Hematopoietic multipotent progenitor cell treated with erythropoietin and hydrocortisone succinate and interleukin-3 and kit ligand, for 4 days (in vitro differentiated cells): Measurements from ENCODE around the gene PARP14.

ENCODE experiments used
- DNase-seq: peaks from one replicate; pipeline ENCODE4 v3.0.0-alpha.2; 2015

Gene PARP14

GRCh38 chr3:122773944-122774509, 93.4 kb downstream of the PARP14 start:
- no peak for DNase-seq

DNA sequence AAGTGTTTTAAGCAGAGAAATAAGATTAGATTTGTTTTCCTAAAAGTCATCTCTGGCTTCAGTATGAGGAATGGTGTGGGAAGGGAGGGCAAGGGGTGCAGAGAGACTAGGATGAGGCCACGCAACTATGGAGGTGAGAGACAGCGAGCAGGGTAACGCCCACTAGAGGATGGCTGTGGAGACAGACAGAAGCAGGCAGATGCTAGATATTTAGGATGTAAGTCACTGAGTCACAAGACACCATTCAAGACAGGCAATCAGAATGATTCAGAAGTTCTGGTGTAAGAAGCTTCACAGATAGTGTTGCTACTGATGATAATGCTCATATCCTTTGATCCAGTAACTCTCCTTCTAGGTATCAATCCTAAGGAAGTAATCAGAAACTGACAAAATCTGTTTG, 93.9 kb downstream of the PARP14 start:
- peak; percentile 38 for DNase-seq

GRCh38 chr3:122776675-122777468, 96.2 kb downstream of the PARP14 start:
- no peak for DNase-seq

DNA sequence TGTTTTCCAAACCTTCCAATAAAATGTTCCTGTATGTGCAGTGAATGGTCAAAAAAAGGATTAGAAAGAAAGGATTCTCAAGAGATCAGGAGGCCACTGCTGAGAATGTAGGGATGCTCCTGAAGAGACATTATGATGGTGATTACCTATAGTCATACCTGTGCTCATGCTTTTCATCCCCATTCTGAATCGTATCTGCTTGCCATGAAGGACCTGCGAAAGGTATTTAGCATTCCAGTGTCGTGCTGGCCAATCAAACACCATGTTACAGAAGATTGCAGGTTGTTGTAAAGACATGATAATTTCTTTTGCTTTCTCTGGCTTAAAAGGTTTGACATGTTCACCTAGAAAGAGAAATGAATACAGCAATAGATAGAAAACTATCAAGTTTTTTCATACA, 96.9 kb downstream of the PARP14 start:
- no peak for DNase-seq
